DOHH2 (cell line): ENCODE data around the gene ATP13A3.

ENCODE experiments used
- CTCF ChIP-seq: fragments of 200-600 bp; sonication (generic); IDR thresholded peaks from one replicate; pipeline ENCODE4 v1.5.1; 2014; ENCODE audit warnings: antibody characterized with exemption, mild to moderate bottlenecking, low read depth, low read length; ENCODE audit not compliant: poor library complexity, severe bottlenecking
- EZH2phosphoT487 ChIP-seq: fragments of 200-600 bp; sonication (generic); IDR thresholded peaks from 2 replicates; pipeline ENCODE4 v1.6.1; 2017; ENCODE audit warnings: borderline replicate concordance, mild to moderate bottlenecking, antibody characterized with exemption, low read length, moderate library complexity, mixed read lengths

GRCh38 chr3:194377708-194378107 is 109.1 kb downstream of the ATP13A3 start:
- TF ChIP-seq CTCF: no peak
- no peak for TF ChIP-seq EZH2phosphoT487
